GM19023 (cell line): ENCODE results near the gene WFDC5.
"Not testable (repeated sequence)": the region's sequence is repeated elsewhere in the genome, so short reads cannot be mapped to it uniquely, and the experiment has no call there.

Experiments
- ATAC-seq: cut with Tn5 transposase; IDR thresholded peaks from one replicate; pipeline ENCODE4 v1.9.1; 2021; ENCODE audit warnings: mild to moderate bottlenecking, moderate library complexity; ENCODE audit not compliant: unreplicated experiment

Gene WFDC5

GRCh38 chr20:45090481-45090880 is 24.5 kb downstream of the WFDC5 start:
- ATAC-seq, result no peak

- no peak for ATAC-seq
Observed at GRCh38 chr20:45088247-45088646, 26.7 kb downstream of the WFDC5 start.

GRCh38 chr20:45087814-45088213 is 27.2 kb downstream of the WFDC5 start:
- no peak for ATAC-seq

- ATAC-seq, result no peak
Observed at GRCh38 chr20:45087097-45087790, 27.7 kb downstream of the WFDC5 start.

GRCh38 chr20:45085867-45086266 is 29.1 kb downstream of the WFDC5 start:
- ATAC-seq, result no peak

GRCh38 chr20:45085289-45085688 is 29.7 kb downstream of the WFDC5 start:
- no peak for ATAC-seq

- no peak for ATAC-seq
Observed at GRCh38 chr20:45083127-45083526, 31.8 kb downstream of the WFDC5 start.

GRCh38 chr20:45082468-45082867 is 32.5 kb downstream of the WFDC5 start:
- ATAC-seq, result no peak

GRCh38 chr20:45080867-45081624 is 33.9 kb downstream of the WFDC5 start:
- ATAC-seq, result no peak

GRCh38 chr20:45077559-45077958 is 37.4 kb downstream of the WFDC5 start:
- no peak for ATAC-seq

- no peak for ATAC-seq
Observed at GRCh38 chr20:45073221-45073620, 41.8 kb downstream of the WFDC5 start.

- ATAC-seq, result no peak
Observed at GRCh38 chr20:45072066-45072465, 42.9 kb downstream of the WFDC5 start.

GRCh38 chr20:45070932-45071632 is 43.9 kb downstream of the WFDC5 start:
- ATAC-seq, result no peak

- ATAC-seq, result no peak
Observed at GRCh38 chr20:45069261-45069660, 45.7 kb downstream of the WFDC5 start.

- no peak for ATAC-seq
Observed at GRCh38 chr20:45067558-45067957, 47.4 kb downstream of the WFDC5 start.

- no peak for ATAC-seq
Observed at GRCh38 chr20:45067087-45067486, 47.9 kb downstream of the WFDC5 start.

GRCh38 chr20:45066372-45066771 is 48.6 kb downstream of the WFDC5 start:
- ATAC-seq, result no peak

- no peak for ATAC-seq
Observed at GRCh38 chr20:45064812-45065211, 50.2 kb downstream of the WFDC5 start.

- ATAC-seq, result not testable (repeated sequence)
Observed at GRCh38 chr20:45063107-45063506, 51.9 kb downstream of the WFDC5 start.

- no peak for ATAC-seq
Observed at GRCh38 chr20:45061244-45061643, 53.7 kb downstream of the WFDC5 start.

GRCh38 chr20:45060294-45060693 is 54.7 kb downstream of the WFDC5 start:
- ATAC-seq, result no peak
